GM23338 (cell line): ENCODE results near the gene UPP1. TPM values are rescaled to one million over a fixed set of nuclear protein-coding genes. Genes with fewer than 3 reads are reported as not detected.
A peak's percentile ranks its signal among the peaks of the same experiment; 100 is the strongest.

Source experiments
- ATAC-seq: fragments of 200-7000 bp; cut with Tn5 transposase; 3 replicates; pipeline ENCODE4 v1.9.1; 2020
- DNase-seq: peaks from one replicate; pipeline ENCODE4 v3.0.0-alpha.2; 2015; ENCODE audit warnings: low spot score
- H2AFZ ChIP-seq: fragments of 200-600 bp; sonication (generic); 2 replicates; pipeline ENCODE4 v1.8.0; 2016; ENCODE audit warnings: antibody characterized with exemption, mild to moderate bottlenecking, moderate library complexity
- H3F3A ChIP-seq: fragments of 200-600 bp; sonication (generic); replicated peaks from 2 replicates; pipeline ENCODE4 v1.8.0; 2017; ENCODE audit warnings: antibody characterized with exemption, mixed run types, low read depth
- H3K27ac ChIP-seq: fragments of 200-600 bp; sonication (generic); 2 replicates; pipeline ENCODE4 v1.6.1; 2016; ENCODE audit warnings: low read depth
- H3K27me3 ChIP-seq: fragments of 200-600 bp; sonication (generic); 2 replicates; pipeline ENCODE4 v1.8.0; 2016; ENCODE audit warnings: mild to moderate bottlenecking, mixed run types, moderate library complexity; ENCODE audit not compliant: insufficient read depth
- H3K36me3 ChIP-seq: fragments of 200-600 bp; sonication (generic); 2 replicates; pipeline ENCODE4 v1.8.0; 2016; ENCODE audit warnings: mild to moderate bottlenecking; ENCODE audit not compliant: insufficient read depth
- H3K4me1 ChIP-seq: fragments of 200-600 bp; sonication (generic); 2 replicates; pipeline ENCODE4 v1.8.0; 2016; ENCODE audit warnings: mild to moderate bottlenecking, moderate library complexity; ENCODE audit not compliant: insufficient read depth
- H3K4me2 ChIP-seq: fragments of 200-600 bp; sonication (generic); 2 replicates; pipeline ENCODE4 v1.7.1; 2017; ENCODE audit warnings: mixed run types
- H3K4me3 ChIP-seq: fragments of 200-600 bp; sonication (generic); 2 replicates; pipeline ENCODE4 v1.6.1; 2016; ENCODE audit warnings: mixed run types
- H3K79me2 ChIP-seq: fragments of 200-600 bp; sonication (generic); replicated peaks from 2 replicates; pipeline ENCODE4 v1.8.0; 2017; ENCODE audit warnings: mild to moderate bottlenecking; ENCODE audit not compliant: insufficient read depth
- H3K9me2 ChIP-seq: fragments of 200-600 bp; sonication (generic); 2 replicates; pipeline ENCODE4 v1.8.0; 2017; ENCODE audit not compliant: insufficient read depth
- H4K20me1 ChIP-seq: fragments of 200-600 bp; sonication (generic); replicated peaks from 2 replicates; pipeline ENCODE4 v1.8.0; 2017; ENCODE audit warnings: mild to moderate bottlenecking; ENCODE audit not compliant: insufficient read depth
- H3K27ac Mint-ChIP-seq: 2 replicates; pipeline ENCODE4 v1.8.0; 2020; ENCODE audit warnings: inconsistent platforms, mild to moderate bottlenecking, moderate library complexity, mixed read lengths
- H3K27me3 Mint-ChIP-seq: 3 replicates; pipeline ENCODE4 v1.8.0; 2022; ENCODE audit warnings: low read depth, mild to moderate bottlenecking, moderate library complexity, mixed read lengths, inconsistent platforms; ENCODE audit not compliant: insufficient read depth, poor library complexity
- H3K36me3 Mint-ChIP-seq: 3 replicates; pipeline ENCODE4 v1.8.0; 2021; ENCODE audit warnings: low read depth, mild to moderate bottlenecking, inconsistent platforms, moderate library complexity, mixed read lengths
- H3K4me1 Mint-ChIP-seq: 3 replicates; pipeline ENCODE4 v1.8.0; 2020; ENCODE audit warnings: mild to moderate bottlenecking, inconsistent platforms, mixed read lengths
- H3K4me3 Mint-ChIP-seq: 3 replicates; pipeline ENCODE4 v1.8.0; 2021; ENCODE audit warnings: moderate library complexity, mild to moderate bottlenecking, inconsistent platforms, mixed read lengths
- H3K9me3 Mint-ChIP-seq: 3 replicates; pipeline ENCODE4 v1.8.0; 2020; ENCODE audit warnings: moderate library complexity, mild to moderate bottlenecking, inconsistent platforms, mixed read lengths
- CREB1 ChIP-seq: fragments of 250-450 bp; sonication (Bioruptor Pico); IDR thresholded peaks from 2 replicates; pipeline ENCODE4 v1.5.0; 2020; ENCODE audit warnings: low read depth, mild to moderate bottlenecking, moderate library complexity
- ETS1 ChIP-seq: IDR thresholded peaks from 2 replicates; pipeline ENCODE4 v1.6.1; 2016; ENCODE audit warnings: antibody characterized with exemption
- EZH2phosphoT487 ChIP-seq: fragments of 200-600 bp; sonication (generic); IDR thresholded peaks from one replicate; pipeline ENCODE4 v1.8.1; 2018; ENCODE audit warnings: antibody characterized with exemption; ENCODE audit not compliant: unreplicated experiment
- JUNB ChIP-seq: IDR thresholded peaks from one replicate; pipeline ENCODE4 v1.6.1; 2016; ENCODE audit warnings: antibody characterized with exemption; ENCODE audit not compliant: unreplicated experiment
- NANOG ChIP-seq: IDR thresholded peaks from 2 replicates; pipeline ENCODE4 v1.6.1; 2016; ENCODE audit warnings: antibody characterized with exemption, borderline replicate concordance
- REST ChIP-seq: IDR thresholded peaks from one replicate; pipeline ENCODE4 v1.6.1; 2018; ENCODE audit warnings: antibody characterized with exemption; ENCODE audit not compliant: unreplicated experiment
- ZNF331 ChIP-seq: fragments of 250-450 bp; sonication (Bioruptor Pico); IDR thresholded peaks from 2 replicates; pipeline ENCODE4 v1.5.0; 2020; ENCODE audit warnings: low read depth, mild to moderate bottlenecking, moderate library complexity
- polyA plus RNA-seq: library from polyadenylated mRNA; unstranded; fragments of >200 nt; fragmentation: Nextera tagmentation; extraction: Ambion mirVana; gene quantifications from 2 replicates; pipeline ENCODE4 v1.2.1, GENCODE V29; 2016
- total RNA-seq: library from RNA; depleted of rRNA; stranded (reverse); fragments of >200 nt; shearing (Covaris generic); gene quantifications from 2 replicates; pipeline ENCODE4 v1.2.3, GENCODE V29; 2014

Gene UPP1
- total and polyA plus RNA-seq, 2 experiments from 2014 or later: 22.7 to 43.5 TPM

DNA sequence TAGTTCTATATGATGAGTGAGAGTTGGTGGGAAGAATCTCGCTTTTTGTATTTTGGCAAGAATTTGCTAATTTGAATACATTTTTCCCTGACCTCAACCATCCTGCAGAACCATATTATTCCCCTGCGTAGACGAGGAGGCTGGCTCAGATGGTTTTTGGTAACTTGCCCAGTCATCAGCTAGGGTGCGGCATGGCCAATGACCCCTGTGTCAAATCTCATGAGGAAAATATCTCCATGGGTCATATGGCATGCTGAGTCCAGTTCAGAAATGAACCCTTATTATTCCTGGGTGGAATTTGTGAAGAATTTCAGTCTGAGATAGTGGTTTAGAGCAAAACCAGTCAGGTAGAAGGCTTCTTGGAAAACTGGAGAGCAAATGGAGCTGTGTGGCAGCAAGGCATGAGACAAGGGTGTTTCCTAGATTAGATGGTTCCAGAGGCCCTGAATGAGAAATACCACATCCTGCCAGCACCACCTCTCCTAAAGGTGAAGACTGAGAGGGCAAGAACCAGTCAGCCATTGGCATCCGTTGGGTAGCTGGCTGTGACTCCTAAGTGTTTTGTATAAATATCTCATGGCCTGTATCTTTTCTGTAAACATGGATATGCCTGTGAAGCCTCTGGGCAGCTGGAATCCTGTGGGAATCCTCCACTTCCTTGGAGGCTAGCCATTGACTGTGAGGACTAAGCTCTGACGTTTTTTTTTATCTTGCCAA is 5.8 kb upstream of the UPP1 start (continued):
- no peak for TF ChIP-seq EZH2phosphoT487
- TF ChIP-seq ETS1: no peak
- TF ChIP-seq JUNB: no peak

GRCh38 chr7:48084727-48085432 is 4.2 kb upstream of the UPP1 start:
- Histone ChIP-seq H3K4me2 (no peak overlapping the region), H3K27ac (no peak overlapping the region), H4K20me1 (no peaks in the 10 kb centered on the region), H3K9me2 (no peaks in the 10 kb centered on the region; the same call in 1 of the 2 replicates), H2AFZ (0 out of 2 replicates have a peak overlapping the region, but pooled peaks have one; percentile 3), H3K4me3 (no peak overlapping the region), H3K27me3 (no peaks in the 10 kb centered on the region), H3K4me1 (peaks cover 21% of the 10 kb centered on the region), H3K79me2 (no peaks in the 10 kb centered on the region), H3F3A (peaks cover 10% of the 10 kb centered on the region), H3K36me3 (no peaks in the 10 kb centered on the region)
- ATAC-seq: no peak
- peaks cover 7% of the 10 kb centered on the region for H3K27me3 Mint-ChIP-seq
- TF ChIP-seq ETS1 (no peak), ZNF331 (CRISPR knock-in tag) (no peak), CREB1 (CRISPR knock-in tag) (no peak), REST (no peak), NANOG (no peak)
- H3K4me3 Mint-ChIP-seq: no peak overlapping the region
- no peak for DNase-seq
- peaks cover 35% of the 10 kb centered on the region for H3K4me1 Mint-ChIP-seq
- no peaks in the 10 kb centered on the region; the same call in 2 of the 3 replicates for H3K36me3 Mint-ChIP-seq
- no peaks in the 10 kb centered on the region for H3K9me3 Mint-ChIP-seq
- peak overlapping the region; percentile 35 for H3K27ac Mint-ChIP-seq
